Heart left ventricle (tissue), 16 donors: ENCODE data around the gene SMIM45.
"Not testable (repeated sequence)": the region's sequence is repeated elsewhere in the genome, so short reads cannot be mapped to it uniquely, and the experiment has no call there.

Experiments
- ATAC-seq, 4 donors: fragments of 200-7000 bp; cut with Tn5 transposase; one replicate each; pipeline ENCODE4 v1.9.1; 2020 to 2022; ENCODE audit warnings: moderate library complexity in 4 of 4, mild to moderate bottlenecking in 3 of 4, moderate number of reproducible peaks in 1 of 4
- DNase-seq, 5 donors: peaks; one replicate each; pipeline ENCODE4 v3.0.0-alpha.2; 2020
- H3K27ac ChIP-seq, 12 donors: fragments of 200-600 bp; sonication (generic) in 4 of 12; one replicate each; pipeline versions ENCODE4 v1.5.0 to v1.8.0; 2016 to 2022; ENCODE audit warnings: mild to moderate bottlenecking in 2 of 12
- H3K27me3 ChIP-seq, 9 donors: fragments of 200-600 bp; sonication (generic) in 2 of 9; one replicate each; pipeline versions ENCODE4 v1.5.1 to v1.8.0; 2016 to 2022; ENCODE audit warnings: mild to moderate bottlenecking in 3 of 9
- H3K36me3 ChIP-seq, 9 donors: fragments of 200-600 bp; sonication (generic) in 2 of 9; one replicate each; pipeline versions ENCODE4 v1.5.0 to v1.8.0; 2018 to 2022; ENCODE audit warnings: mild to moderate bottlenecking in 2 of 9
- H3K4me1 ChIP-seq, 12 donors: fragments of 200-600 bp; sonication (generic) in 4 of 12; one replicate each; pipeline versions ENCODE4 v1.5.0 to v1.8.0; 2016 to 2022; ENCODE audit warnings: mild to moderate bottlenecking in 3 of 12
- H3K4me3 ChIP-seq, 12 donors: fragments of 200-600 bp; sonication (generic) in 4 of 12; one replicate each; pipeline versions ENCODE4 v1.5.0 to v1.8.0; 2017 to 2022; ENCODE audit warnings: mild to moderate bottlenecking in 9 of 12, moderate library complexity in 4 of 12
- H3K9me3 ChIP-seq, 12 donors: fragments of 200-600 bp; sonication (generic) in 4 of 12; one replicate each; pipeline versions ENCODE4 v1.5.0 to v1.8.0; 2016 to 2022; ENCODE audit warnings: mild to moderate bottlenecking in 1 of 12
- CTCF ChIP-seq, 12 donors: fragments of 200-600 bp; sonication (generic) in 4 of 12; IDR thresholded peaks; one replicate each; pipeline versions ENCODE4 v1.5.0 to v1.8.0; 2018 to 2022; ENCODE audit warnings: antibody characterized with exemption in 12 of 12, mild to moderate bottlenecking in 5 of 12
- POLR2A ChIP-seq, 2 donors: fragments of 450-650 bp; IDR thresholded peaks; one replicate each; pipeline ENCODE4 v1.6.1; 2017; ENCODE audit warnings: antibody characterized with exemption in 2 of 2, mild to moderate bottlenecking in 2 of 2, moderate library complexity in 2 of 2
- WGBS, 4 donors: extraction: QIAGEN DNeasy Blood & Tissue Kit in 2 of 4; methylation state at CpG; one replicate each; pipeline versions ENCODE4 v1.1.5 to v1.1.7; 2013 to 2018; 5-methylcytosine and 5-hydroxymethylcytosine counted together
- intact Hi-C, 10 donors: fragments of 100-400 bp; cut with DNase I; formaldehyde crosslinking; loops; one replicate each; pipeline versions ENCODE4 v1.11.1 to v1.14.2; 2022
- donor health status: ischemic (EF 13 %, LVEDD 7.1; RV severe dilation, severe dysfunction).
- donor health status: healthy with polysubstance abuse.
- donor health status: DM: no; HTN: yes; CAD: no.
- donor health status: DM: no; HTN: no; CAD: no.
- donor health status: ischemic (EF 25% LVEDD 6.9; RV normal size, moderate dysfunction).
- donor health status: ischemic (EF 25% LVEDD 5.7; RV mildly dilated, moderate dysfunction).
- donor health status: healthy.
- donor health status: DM: yes; HTN: yes; CAD: no.
- donor health status: ischemic (EF 35%, LVEDD 5.7; RV mildly dilated, moderate dysfunction).
- donor health status: nonischemic (EF 11% LVEDD 7.7; RV severe dilation, severe dysfunction).
- donor health status: DM: yes; HTN: yes; CAD: no.
- donor health status: PGD.
- donor health status: ischemic (EF 29% LVEDD 5.4; RV normal size, mild dysfunction).
- donor health status: nonischemic (EF 23%, LVEDD 6.1; RV moderate dilation, normal function).

SMIM45 gene

DNA sequence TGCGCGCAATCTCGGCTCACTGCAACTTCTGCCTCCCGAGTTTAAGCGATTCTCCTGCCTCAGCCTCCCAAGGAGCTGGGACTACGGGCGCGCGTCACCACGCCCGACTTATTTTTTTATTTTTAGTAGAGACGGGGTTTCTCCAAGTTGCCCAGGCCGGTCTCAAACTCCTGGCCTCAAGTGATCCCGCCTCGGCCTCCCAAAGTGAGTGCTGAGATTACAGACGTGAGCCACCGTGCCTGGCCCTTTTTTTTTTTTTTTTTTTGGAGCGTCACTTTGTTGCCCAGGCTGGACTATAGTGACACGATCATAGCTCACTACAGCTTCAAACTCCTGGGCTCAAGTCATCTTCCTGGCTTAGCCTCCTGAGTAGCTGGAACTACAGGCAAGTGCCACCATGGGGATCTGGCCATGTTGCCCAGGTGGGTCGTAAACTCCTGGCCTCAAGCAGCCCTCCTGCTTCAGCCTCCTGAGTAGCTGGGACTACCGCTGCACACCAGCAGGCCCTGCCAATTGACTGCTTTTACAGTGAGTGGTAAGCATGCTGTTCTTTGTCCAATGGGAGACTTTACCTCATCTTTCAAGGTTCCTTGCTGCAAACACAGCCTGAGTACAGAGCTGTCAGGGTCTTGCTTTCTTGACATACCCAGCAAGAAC, 4.4 kb upstream of the SMIM45 start:
- intact Hi-C loops, result no loop called here
- DNase-seq (no peak), ATAC-seq (no peak)
- Histone ChIP-seq H3K27me3 (peaks cover 0 to 7% (median 0%) of the 10 kb centered on the region in 9 donors), H3K4me3 (peak overlapping the region in 11 of 12 donors; percentile 57 to 79 (median 69)), H3K36me3 (no peaks in the 10 kb centered on the region), H3K9me3 (no peaks in the 10 kb centered on the region), H3K4me1 (peaks cover 0 to 31% (median 9%) of the 10 kb centered on the region in 12 donors), H3K27ac (peak overlapping the region in 3 of 12 donors; percentile 3 to 50 (median 34))
- 71 to 78% (median 72%) methylated on average over 21 of the region's 21 CpGs for WGBS, 4 donors
- TF ChIP-seq POLR2A (IDR thresholded peaks at IDR 0.05) (no peak), CTCF (IDR thresholded peaks at IDR 0.05) (no peak)

DNA sequence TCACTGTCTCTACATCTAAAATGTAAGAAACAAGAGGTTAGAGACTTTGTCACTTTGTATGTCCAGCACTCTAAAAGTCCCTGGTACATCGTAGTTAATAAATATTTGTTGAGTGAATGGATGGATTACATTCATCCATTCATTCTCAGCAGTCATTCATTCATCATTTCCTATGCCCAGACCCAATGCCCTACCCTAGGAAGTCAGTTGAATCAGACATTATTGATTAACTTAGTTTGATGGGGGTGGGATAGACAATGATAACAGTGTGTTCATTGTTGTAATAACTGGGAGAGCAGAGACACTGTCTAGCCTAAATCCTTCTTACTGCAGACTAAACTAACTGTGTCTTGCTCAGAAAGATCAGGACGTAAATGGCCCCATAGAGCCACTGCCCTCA, 3.8 kb upstream of the SMIM45 start:
- 92 to 98% (median 95%) methylated on average over 2 of the region's 2 CpGs for WGBS, 4 donors

GRCh38 chr22:41948928-41949296, 3.0 kb upstream of the SMIM45 start:
- peaks cover 0 to 21% (median 9%) of the 10 kb centered on the region in 12 donors for H3K4me1 ChIP-seq
- H3K27me3 ChIP-seq, ATAC-seq, H3K27ac ChIP-seq, DNase-seq, H3K36me3 ChIP-seq, H3K9me3 ChIP-seq, H3K4me3 ChIP-seq, intact Hi-C loops: not testable (repeated sequence)
- WGBS, 4 donors, result 85 to 99% (median 90%) methylated on average over 8 of the region's 8 CpGs

More for the DNA sequence above, 3.8 kb upstream of the SMIM45 start:
- Histone ChIP-seq H3K4me3 (no peak overlapping the region), H3K36me3 (no peaks in the 10 kb centered on the region), H3K27ac (no peak overlapping the region), H3K4me1 (peaks cover 0 to 29% (median 9%) of the 10 kb centered on the region in 12 donors), H3K27me3 (peaks cover 0 to 7% (median 0%) of the 10 kb centered on the region in 9 donors), H3K9me3 (no peaks in the 10 kb centered on the region)
- ATAC-seq (no peak), DNase-seq (no peak)
- intact Hi-C loops, result no loop called here
- TF ChIP-seq POLR2A (IDR thresholded peaks at IDR 0.05), result no peak
- no peak for TF ChIP-seq CTCF (IDR thresholded peaks at IDR 0.05)

DNA sequence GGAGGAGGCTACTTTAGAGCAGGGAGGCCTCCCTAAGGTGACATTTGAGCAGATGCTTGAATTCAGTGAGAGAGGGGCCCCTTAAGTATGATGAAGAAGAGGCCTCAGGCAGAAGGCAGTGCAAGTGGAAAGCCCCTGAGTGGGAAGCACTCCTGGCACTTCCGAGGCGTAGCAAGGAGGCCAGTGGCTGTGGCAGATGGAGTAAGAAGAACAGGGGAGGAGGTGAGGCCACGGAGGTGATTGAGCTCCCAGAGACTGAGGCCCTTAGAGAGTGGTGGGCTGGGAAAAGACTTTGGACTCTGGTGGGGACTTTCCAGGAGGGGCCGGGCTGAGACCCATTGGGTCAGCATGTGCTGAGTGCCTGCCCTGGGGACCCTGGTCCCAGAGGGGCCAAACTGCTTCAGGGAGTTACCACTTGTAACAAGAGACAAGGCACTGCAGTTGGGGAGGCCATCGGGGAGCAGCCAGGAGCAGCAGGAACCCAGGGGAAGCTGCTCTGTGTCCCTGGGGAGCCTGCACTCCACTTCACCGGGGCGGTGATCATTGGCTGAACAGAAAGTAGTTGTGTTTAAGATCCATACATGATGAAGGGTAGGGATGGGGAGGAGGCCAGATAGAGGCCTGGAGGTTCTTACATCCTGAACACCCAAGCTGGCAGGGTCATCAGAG, 2.5 kb upstream of the SMIM45 start:
- no peak overlapping the region for H3K4me3 ChIP-seq
- peaks cover 0 to 7% (median 0%) of the 10 kb centered on the region in 9 donors for H3K27me3 ChIP-seq
- ATAC-seq (no peak), DNase-seq (no peak)
- WGBS, 4 donors, result 84 to 89% (median 85%) methylated on average over 7 of the region's 7 CpGs
- no peak for TF ChIP-seq CTCF (IDR thresholded peaks at IDR 0.05)
- TF ChIP-seq POLR2A (IDR thresholded peaks at IDR 0.05), result no peak
- intact Hi-C loops, result no loop called here
- no peaks in the 10 kb centered on the region for H3K9me3 ChIP-seq
- no peaks in the 10 kb centered on the region for H3K36me3 ChIP-seq
- peaks cover 0 to 19% (median 9%) of the 10 kb centered on the region in 12 donors for H3K4me1 ChIP-seq
- no peak overlapping the region for H3K27ac ChIP-seq
